SW 1271 (cell line): ENCODE results near the gene RALGPS1.

Experiments used
- DNase-seq, 2 experiments: peaks; one replicate each; lab custom pipeline; 2025; lab: John Stamatoyannopoulos, UW

RALGPS1 gene

DNA sequence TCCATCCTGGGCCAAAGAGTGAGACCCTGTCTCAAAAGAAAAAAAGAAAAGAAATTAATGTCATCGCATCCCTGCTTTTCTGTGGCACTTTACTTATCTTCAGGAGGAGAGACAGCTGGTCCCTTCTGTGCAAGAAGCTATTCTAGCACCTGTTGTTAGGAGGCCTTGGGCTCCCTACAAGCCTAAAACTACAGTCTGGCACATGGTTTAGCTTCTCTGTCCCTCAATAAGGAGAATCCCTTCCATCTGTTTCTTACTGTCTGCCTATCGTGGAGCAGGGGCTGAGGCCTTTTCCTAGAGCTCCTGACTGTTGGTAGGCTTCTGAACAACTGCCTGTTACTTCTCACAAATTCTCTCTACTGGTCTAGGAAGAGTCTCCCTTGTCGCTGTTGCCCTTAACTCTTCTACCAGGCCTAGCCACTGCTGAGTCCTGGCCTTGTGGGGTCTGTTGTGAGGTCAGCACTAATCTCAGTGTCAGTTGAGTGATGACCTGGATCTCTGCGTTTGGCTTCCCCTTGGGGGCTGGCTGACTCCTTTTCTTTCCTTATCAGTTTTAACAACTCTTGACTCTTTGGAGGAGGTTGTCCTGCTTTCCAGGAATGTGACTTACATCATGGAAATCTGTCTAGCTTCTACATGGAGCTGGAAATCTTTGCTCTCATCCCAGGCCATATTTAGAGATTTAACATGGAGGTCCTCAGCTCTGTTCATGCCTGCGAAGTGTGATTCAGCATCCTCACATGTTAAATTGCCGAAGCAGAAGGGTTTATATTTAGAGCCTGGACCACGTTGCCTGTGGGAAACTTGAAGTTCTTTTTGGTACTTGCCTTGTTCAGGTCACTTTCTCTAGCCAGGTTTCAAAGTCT is 344.3 kb downstream of the RALGPS1 start:
- no peak for DNase-seq

DNA sequence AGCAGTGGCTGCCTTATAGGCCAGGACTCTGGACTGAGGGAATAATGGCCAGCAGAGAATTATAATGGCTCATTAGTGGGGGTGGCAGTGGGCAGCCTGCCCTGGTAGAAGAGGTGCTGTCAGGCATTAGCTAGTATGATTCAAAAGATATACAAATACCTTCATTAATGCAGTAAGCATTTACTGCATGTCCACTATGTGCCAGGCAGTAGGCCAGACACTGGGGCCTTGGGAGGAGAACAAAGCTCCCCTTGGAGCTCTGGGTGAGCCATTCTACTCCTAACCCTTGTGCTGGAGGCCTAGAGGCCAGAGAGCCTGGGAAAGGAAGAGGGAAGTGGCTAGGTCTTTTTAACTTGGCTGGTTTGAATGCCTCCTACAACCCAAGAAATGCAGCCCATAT is 348.0 kb downstream of the RALGPS1 start:
- no peak for DNase-seq

GRCh38 chr9:127263237-127263636 is 348.7 kb downstream of the RALGPS1 start:
- DNase-seq = no peak

GRCh38 chr9:127263664-127264063 is 349.1 kb downstream of the RALGPS1 start:
- DNase-seq = no peak

DNA sequence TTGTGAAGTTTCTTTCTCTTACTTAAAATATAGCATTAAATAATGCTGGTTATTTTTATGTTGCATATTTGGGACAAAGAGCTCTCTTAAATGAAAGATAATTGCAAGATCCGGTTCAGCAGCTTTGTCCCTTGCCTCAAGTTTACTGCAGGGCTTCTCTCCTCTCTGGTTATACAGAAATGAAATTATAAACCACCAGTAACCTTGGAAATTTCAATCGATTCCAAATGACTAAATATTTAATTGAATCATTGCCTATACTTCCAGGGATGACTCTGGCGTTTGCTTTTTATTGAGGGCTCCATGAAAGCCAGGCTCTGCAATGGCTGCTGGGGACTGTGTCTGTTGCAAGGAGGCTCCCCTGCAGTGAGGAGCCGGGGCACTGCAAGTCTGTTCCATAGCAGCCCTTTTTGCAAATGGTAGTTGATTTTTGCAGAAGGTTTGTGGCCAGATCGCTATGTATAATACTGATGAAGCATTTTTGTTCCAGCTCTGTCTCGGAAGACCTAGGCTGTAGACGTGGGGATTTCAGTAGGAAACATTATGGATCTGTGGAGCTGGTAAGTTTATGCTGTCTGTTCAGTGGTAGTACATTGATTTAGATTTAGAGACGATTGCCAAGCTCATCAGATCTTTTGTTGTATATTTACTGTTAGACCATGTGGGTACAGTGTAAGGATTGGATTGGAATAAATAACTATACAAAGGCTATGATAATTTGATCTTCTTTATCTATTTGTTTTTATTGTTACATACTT is 350.1 kb downstream of the RALGPS1 start, which contains the start of gene GARNL3:
Gene GARNL3 (plus strand): TSS at position 313 of the 758 bp plus-strand sequence. CDS start 104 bp downstream, at position 417.
- no peak for DNase-seq

DNA sequence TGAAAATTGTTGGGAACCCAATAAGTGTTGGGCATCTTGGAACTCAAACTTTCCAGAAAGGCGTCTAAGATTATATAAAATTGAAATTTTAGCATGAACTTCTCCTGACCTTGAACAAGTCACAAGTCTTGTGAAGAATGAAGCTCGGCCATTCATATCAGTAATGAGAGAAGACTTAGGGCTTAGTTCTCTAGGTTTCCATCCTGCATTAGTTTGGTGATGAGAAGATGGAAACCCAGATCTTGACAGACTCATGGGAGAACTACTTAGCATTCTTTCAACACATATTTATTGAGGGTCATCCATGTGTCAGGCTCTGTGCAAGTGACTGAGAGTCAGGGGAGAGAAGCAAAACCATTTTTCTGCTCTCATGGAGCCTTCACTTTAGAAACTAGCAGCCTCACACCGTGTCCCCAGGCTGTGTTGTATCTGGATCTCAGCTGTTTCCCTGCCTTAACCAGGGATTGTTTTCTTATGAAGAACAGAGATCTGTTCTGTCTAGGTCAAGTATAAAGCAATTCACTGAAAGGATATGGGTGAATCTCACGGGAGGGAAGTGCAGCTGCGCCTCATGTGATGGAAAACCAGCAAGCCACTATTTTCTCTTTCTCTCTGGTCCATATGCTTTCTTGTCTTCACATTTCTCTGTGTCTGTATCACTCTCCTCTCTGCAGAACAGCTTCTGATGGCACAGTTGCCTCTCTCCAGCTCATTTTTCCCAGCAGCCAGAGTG is 353.4 kb downstream of the RALGPS1 start:
- no peak for DNase-seq

- no peak for DNase-seq
Measured at GRCh38 chr9:127269449-127269848, 354.9 kb downstream of the RALGPS1 start.
